Motor neuron (in vitro differentiated cells): Measurements from ENCODE around the gene XRCC1. TPM values are rescaled to one million over a fixed set of nuclear protein-coding genes. Genes with fewer than 3 reads are reported as not detected.
A peak's percentile ranks its signal among the peaks of the same experiment; 100 is the strongest.
"Not testable (repeated sequence)": the region's sequence is repeated elsewhere in the genome, so short reads cannot be mapped to it uniquely, and the experiment has no call there.

Experiments used
- ATAC-seq, 8 experiments: fragments of 200-7000 bp; cut with Tn5 transposase; replicated peaks in 6 of 8; 2 replicates each; pipeline ENCODE4 v1.8.0; 2021; ENCODE audit warnings: mild to moderate bottlenecking in 8 of 8, moderate library complexity in 8 of 8
- H3K27ac ChIP-seq, 2 donors: fragments of 250-450 bp; sonication (Bioruptor Pico); 2 replicates each; pipeline ENCODE4 v1.9.0; 2021; ENCODE audit warnings: antibody characterized with exemption in 2 of 2, mild to moderate bottlenecking in 2 of 2, moderate library complexity in 1 of 2
- H3K4me1 ChIP-seq, 2 donors: fragments of 250-450 bp; sonication (Bioruptor Pico); replicated peaks in 1 of 2; 2 replicates each; pipeline ENCODE4 v1.6.1; 2021; ENCODE audit warnings: antibody characterized with exemption in 2 of 2, mild to moderate bottlenecking in 2 of 2, moderate library complexity in 1 of 2
- H3K4me3 ChIP-seq, 5 donors: fragments of 250-450 bp; sonication (Bioruptor Pico); 2 replicates each; pipeline ENCODE4 v1.9.0; 2021; ENCODE audit warnings: antibody characterized with exemption in 5 of 5, mild to moderate bottlenecking in 5 of 5, moderate library complexity in 4 of 5
- WGBS, 10 experiments: fragments of 450-650 bp; shearing (Covaris generic); methylation state at CpG; one replicate each; pipeline ENCODE4 v1.0.0; 2022; 5-methylcytosine and 5-hydroxymethylcytosine counted together
- in situ Hi-C, 9 experiments: fragments of 400-800 bp; cut with MboI; loops; one replicate each; pipeline ENCODE4 v1.15.0; 2021; ENCODE audit warnings: low sequenced_read_pairs in 9 of 9, low pct_unique_long_range_greater_than_20kb in 2 of 9; ENCODE audit not compliant: unreplicated experiment in 9 of 9
- total RNA-seq, 8 experiments: library from RNA; unstranded; fragments of 300-600 nt; gene quantifications; 2 replicates each; pipeline versions ENCODE4 v1.2.3 to v1.2.4, GENCODE V29; 2022

Gene XRCC1
- total RNA-seq, 8 experiments from 2014 or later = 7.2 to 62.1 (median 30.1) TPM

DNA sequence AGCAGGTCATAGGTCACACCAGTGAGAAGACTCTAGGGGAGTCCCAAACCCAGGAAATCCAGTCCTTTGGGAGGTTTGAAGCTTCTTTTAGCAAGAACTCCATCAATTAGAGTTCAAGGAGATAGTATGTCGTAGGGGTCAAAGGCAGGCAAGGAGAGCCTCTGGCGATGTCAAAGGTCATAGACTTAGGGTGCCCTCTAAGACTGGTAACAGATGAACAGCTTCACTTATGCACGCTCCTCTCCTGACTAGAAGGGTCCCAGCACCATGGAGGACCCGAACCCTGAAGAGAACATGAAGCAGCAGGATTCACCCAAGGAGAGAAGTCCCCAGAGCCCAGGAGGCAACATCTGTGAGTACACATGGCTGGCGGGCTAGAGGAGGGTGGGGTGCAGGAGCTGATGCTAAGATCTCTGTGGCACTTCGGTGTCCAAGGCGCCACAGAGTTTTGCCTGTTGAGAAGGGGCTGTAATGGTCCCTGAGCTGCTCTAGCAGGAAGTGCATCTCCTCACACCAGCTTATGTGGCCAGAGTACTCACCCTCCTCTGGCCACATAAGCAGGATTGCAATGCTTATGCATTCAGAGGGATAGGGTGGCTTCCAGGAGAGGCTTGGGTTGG is 21.6 kb upstream of the XRCC1 start:
- H3K4me1 ChIP-seq = peaks cover 12 to 16% of the 10 kb centered on the region in 2 donors
- ATAC-seq = no peak
- in situ Hi-C loops = no loop called here
- peak overlapping the region; percentile 35 to 47 (median 43) for H3K4me3 ChIP-seq
- WGBS, 10 experiments = 0 to 8% (median 0%) methylated on average over 2 to 5 of the region's 7 CpGs; no CpG with 5 or more reads in 6 of the 10 experiments
- peak overlapping the region; percentile 98 to 100 for H3K27ac ChIP-seq

DNA sequence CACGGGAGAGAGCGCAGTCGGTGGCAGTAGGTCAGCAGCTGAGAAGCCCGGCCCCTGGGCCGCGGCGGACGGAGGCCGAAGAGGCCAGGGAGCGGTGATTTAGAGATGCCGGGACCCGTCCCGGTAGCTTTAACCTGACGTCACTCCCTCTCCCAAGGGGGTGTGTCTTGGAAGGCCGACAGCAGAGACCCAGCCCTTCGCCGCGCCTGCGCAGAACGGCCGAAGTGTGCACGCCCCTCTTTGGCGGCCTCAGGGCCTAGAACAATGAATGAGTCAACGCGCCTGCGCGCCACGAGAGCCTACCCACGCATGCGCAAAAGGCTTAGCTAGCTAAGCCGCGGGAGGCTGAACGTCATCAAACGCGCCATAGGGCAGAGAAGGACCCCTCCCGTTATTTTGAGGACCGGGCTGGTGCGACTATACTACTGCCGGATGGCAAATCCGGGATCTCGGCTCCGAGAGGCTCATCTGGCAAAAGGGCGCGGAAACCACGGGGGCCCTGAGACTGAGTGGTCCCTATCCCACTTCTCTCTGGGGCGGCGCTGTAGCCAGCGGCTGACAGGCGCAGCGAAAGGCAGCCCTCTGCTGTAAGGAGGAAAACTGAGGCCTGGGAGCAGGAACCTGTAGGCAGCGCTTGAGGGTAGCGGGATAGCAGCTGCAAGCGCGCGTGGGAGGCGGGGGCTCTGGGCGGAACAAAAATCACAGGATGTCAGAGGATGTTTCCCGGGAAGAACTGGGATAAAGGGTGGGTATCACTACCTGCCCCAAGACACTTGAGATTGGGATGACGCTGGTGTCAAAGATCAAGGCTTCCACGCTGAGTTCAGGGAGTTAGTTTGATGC is 20.9 kb upstream of the XRCC1 start, which contains the start of the genes IRGQ and ZNF576:
TSS of gene IRGQ (minus strand) at position 136 of the 843 bp plus-strand sequence. CDS start 796 bp downstream, outside the sequence.
TSS of gene ZNF576 (plus strand) at position 597 of the 843 bp plus-strand sequence. CDS start 514 bp downstream, outside the sequence.
- Histone ChIP-seq H3K4me3 (peak within 1 kb of the TSS; percentile 47 to 65 (median 61)), H3K4me1 (peaks cover 12 to 16% of the 10 kb centered on the region in 2 donors), H3K27ac (peak within 1 kb of the TSS; percentile 98 to 100)
- 0 to 4% (median 0%) methylated on average over 1 to 16 of the region's 60 CpGs; no CpG with 5 or more reads in 2 of the 10 experiments for WGBS, 10 experiments
- peak; percentile 71 to 92 (median 88) for ATAC-seq
- in situ Hi-C loops = no loop called here

DNA sequence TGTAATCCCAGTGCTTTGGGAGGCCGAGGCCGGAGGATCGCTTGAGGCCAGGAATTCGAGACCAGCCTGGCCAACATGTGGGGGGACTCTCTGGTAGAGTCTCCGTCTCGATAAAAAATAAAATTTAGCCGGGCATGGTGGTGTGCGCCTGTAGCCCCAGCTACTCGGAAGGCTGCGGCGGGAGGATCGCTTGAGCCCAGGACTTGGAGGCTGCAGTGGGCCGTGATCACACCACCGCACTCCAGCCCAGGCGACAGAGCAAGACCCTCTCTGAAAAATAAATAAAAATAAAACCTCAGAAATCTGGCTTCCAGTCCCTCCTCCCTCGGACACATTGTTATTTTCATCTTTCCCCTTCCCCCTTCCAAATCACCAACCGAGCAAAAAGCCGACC is 20.3 kb upstream of the XRCC1 start:
- 0 to 20% (median 3%) methylated on average over 1 to 16 of the region's 18 CpGs; no CpG with 5 or more reads in 2 of the 10 experiments for WGBS, 10 experiments
- peak overlapping the region; percentile 47 to 65 (median 61) for H3K4me3 ChIP-seq
- H3K4me1 ChIP-seq = peaks cover 12 to 16% of the 10 kb centered on the region in 2 donors
- ATAC-seq = peak; percentile 9 to 28 (median 23)
- in situ Hi-C loops = no loop called here
- H3K27ac ChIP-seq = peak overlapping the region; percentile 82 to 83

DNA sequence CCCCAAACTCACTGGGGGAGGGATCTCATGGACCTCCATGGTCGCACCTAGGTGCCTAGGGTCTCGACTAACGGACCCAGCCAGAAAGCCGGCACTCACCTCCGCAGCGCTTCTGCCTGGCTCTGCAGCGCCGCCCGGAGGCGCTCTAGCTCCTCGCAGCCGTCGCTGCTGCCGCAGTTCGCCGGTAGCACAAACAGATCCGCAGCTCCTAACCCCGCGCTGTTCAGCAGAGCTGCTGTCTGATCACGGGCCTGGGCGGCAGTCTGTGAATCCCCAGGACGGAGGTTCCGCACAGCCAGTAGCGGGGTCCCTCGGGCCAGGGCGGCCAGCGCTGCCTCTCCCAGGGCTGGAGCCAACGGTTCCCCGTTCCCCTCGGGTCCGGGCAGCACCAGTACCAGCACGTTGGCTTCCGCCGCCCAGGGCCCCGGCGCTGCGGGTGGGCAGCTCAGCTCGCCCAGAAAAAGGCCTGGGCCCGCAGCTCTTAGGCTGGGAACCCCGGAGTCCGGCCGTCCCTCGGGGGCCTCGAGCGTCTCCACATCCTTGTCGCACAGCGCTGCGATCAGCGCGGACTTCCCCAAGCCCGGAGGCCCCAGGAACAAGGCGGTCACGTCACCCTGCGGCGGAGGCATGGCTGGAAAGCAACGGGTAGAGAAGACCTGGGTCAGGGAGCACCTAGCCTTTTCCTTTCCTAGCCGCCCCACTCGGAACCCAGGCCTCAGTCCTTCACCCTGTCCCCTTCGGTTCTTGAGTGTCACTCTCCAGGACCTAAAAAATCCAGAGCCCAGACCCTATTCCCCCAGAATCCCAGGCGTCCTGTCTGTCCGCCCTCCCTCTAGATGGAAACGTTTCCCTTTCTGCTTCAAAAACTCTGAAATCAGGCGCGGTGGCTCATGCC is 19.6 kb upstream of the XRCC1 start:
- WGBS, 10 experiments = 0 to 10% (median 0%) methylated on average over 1 to 10 of the region's 64 CpGs; no CpG with 5 or more reads in 2 of the 10 experiments
- ATAC-seq = peak in 5 of 8 experiments; percentile 5 to 39 (median 21)
- H3K27ac ChIP-seq = peak overlapping the region; percentile 82 to 83
- peaks cover 12 to 16% of the 10 kb centered on the region in 2 donors for H3K4me1 ChIP-seq
- in situ Hi-C loops = no loop called here
- H3K4me3 ChIP-seq = peak overlapping the region; percentile 47 to 65 (median 61)

DNA sequence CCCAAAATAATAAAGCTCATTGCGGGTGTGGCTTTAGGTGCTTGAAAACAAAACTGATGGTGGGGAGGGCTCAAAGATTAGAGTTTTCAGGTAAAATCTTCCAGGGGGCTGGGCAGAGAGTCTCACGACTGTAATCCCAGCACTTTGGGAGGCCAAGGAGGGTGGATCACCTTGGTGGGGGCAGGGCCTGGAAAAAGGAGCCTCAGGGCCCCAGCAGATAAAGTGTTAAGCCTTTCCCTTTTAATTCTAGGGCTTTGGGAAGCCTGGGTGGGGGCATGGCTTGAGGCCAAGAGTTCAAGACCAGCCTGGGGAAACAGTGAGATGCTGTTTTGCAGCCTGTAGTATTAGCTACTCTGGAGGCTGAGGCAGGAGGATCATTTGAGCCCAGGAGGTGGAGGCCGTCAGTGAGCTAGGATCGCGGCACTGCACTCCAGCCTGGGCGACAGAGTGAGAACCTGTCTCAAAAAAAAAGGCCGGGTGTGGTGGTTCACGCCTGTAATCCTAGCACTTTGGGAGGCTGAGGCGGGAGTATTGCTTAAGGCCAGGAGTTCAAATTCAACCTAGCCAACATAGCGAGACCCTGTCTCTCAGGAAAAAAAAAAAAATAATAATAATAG is 18.9 kb upstream of the XRCC1 start:
- in situ Hi-C loops = no loop called here
- Histone ChIP-seq H3K27ac (no peak overlapping the region), H3K4me3 (peak overlapping the region; percentile 47 to 65 (median 61)), H3K4me1 (peaks cover 12 to 16% of the 10 kb centered on the region in 2 donors)
- WGBS, 10 experiments = 60 to 100% (median 98%) methylated on average over 1 to 9 of the region's 10 CpGs; no CpG with 5 or more reads in 4 of the 10 experiments
- no peak for ATAC-seq

DNA sequence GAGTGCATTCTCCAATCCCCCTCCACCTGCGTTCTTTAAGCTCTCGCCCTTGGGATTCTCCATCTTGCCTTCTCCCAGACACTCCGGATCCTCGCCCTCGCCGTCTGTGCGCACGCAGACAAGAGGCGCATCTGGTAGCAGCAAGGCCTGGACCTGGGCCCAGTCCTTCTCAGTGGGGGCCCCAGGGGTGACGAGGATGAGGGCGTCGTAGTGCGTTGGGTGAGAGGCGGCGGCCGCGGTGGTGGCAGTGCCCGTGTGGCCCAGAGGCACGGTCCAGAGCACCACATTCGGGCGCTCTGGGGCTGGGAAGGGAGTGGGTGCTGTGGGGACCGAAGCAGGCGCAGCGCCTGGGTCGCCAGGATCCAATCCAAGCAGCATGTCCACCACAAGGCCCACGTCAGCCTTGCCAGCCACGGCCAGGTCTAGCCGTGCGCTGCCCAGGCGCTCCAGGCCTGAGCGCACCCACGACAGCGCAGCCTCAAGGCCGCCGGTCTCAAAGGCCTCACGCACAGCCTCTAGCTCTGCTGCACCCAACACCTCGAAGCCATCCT is 17.5 kb upstream of the XRCC1 start:
- 100% methylated on average over 1 to 6 of the region's 37 CpGs; no CpG with 5 or more reads in 5 of the 10 experiments for WGBS, 10 experiments
- ATAC-seq = no peak
- H3K27ac ChIP-seq = no peak overlapping the region
- H3K4me3 ChIP-seq = no peak overlapping the region
- in situ Hi-C loops = no loop called here
- peaks cover 12 to 16% of the 10 kb centered on the region in 2 donors for H3K4me1 ChIP-seq

DNA sequence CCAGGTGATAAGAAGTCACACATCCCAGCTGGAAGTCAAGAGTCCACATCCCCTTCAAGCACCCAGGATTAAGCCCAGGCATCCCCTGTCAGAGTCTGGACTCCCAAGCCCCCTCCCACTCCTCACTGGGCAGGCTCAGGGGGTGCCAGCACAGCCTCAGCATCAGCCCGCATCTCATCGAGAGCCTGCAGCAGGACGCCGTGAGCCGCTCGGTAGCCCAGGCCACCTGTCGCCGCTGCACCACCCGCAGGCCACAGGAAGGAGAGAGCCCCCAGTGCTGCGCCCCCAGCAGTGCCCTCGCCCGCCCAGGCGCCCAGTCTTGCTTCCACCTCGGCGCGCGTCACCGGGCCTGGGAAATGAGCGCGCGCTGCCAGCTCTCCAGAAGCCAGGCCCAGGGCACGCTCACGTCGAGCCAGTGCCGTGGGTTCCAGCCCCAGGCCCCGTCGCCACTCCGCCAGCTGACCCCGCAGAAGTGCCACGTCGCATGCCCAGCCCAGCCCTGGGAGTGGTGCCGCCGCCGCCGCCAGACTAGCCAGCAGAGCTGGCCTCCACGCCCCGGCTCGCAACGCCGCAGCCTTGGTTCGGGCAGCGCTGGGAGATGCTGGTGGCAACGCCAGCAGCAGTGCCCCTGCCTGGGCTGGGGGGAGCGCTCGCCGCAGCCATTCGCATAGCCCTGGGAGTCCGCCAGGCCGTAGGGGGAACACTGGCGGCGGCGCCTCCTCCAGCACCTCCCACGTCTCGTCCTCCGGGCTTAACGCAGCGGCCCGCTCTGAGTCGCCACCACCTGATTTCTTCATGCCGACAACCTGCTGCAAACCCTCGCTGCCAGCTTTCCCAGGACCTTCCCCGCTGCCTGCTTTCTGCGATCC is 16.8 kb upstream of the XRCC1 start:
- 91 to 100% (median 95%) methylated on average over 2 to 12 of the region's 63 CpGs; no CpG with 5 or more reads in 4 of the 10 experiments for WGBS, 10 experiments
- H3K27ac ChIP-seq = no peak overlapping the region

DNA sequence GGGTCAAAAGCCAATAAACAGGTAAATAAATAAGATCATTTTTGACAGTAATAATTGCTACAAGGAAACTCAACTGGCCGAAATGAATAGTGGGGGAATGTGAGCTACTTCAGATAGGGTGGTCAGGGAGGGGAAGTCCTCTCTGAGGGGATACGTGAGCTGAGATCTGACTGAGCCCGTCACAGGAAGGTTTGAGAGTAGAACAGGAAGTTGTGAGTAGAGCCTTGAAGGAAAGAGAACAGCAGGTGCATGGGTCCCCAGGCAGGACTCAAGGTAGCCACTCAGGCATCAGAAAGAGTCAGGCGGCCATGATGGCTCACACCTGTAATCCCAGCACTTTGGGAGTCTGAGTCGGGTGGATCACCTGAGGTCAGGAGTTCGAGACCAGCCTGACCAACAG is 14.4 kb upstream of the XRCC1 start:
- in situ Hi-C loops = no loop called here
- Histone ChIP-seq H3K4me3 (no peak overlapping the region), H3K27ac (no peak overlapping the region), H3K4me1 (peaks cover 9% of the 10 kb centered on the region in 2 donors)
- 50 to 100% (median 90%) methylated on average over 1 to 5 of the region's 6 CpGs for WGBS, 10 experiments
- no peak for ATAC-seq

More for the DNA sequence above, 16.8 kb upstream of the XRCC1 start:
- Histone ChIP-seq H3K4me1 (peaks cover 9% of the 10 kb centered on the region in 2 donors), H3K4me3 (no peak overlapping the region)
- no peak for ATAC-seq
- in situ Hi-C loops = no loop called here

DNA sequence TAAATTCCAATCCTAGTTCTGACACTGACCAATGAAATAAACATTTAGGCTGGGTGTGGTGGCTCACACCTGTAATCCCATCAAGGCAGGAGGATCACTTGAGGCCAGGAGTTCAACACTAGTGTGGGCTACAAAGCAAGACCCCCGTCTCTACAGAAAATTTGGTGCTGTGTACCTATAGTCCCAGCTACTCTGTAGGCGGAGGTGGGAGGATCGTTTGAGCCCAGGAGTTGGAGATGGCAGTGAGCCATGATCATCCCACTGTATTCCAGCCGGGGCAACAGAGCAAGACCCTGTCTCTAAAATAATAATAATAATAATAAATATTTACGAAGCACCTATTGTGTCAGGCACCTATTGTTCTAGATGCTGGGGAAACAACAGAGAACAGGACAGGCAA is 13.9 kb upstream of the XRCC1 start:
- H3K27ac ChIP-seq = no peak overlapping the region
- no peak for ATAC-seq
- 84 to 100% (median 88%) methylated on average over 1 to 5 of the region's 5 CpGs; no CpG with 5 or more reads in 6 of the 10 experiments for WGBS, 10 experiments
- in situ Hi-C loops = no loop called here
- peaks cover 6 to 8% of the 10 kb centered on the region in 2 donors for H3K4me1 ChIP-seq
- H3K4me3 ChIP-seq = no peak overlapping the region

DNA sequence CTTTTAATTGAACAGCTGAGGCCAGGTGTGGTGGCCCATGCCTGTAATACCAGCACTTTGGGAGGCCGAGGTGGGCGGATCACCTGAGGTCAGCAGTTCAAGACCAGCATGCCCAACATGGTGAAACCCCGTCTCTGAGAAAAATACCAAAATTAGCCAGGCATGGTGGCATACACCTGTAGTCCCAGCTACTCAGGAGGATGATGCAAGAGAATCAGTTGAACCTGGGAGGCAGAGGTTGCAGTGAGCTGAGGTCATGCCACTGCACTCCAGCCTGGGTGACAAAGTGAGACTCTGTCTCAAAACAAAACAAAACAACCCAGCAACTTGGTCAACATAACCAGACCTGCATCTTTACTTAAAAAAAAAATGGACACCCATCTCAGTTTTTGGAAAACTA is 11.7 kb upstream of the XRCC1 start:
- in situ Hi-C loops, H3K27ac ChIP-seq, H3K4me1 ChIP-seq, H3K4me3 ChIP-seq, ATAC-seq: not testable (repeated sequence)
- WGBS, 10 experiments = 83 to 100% (median 95%) methylated on average over 1 to 2 of the region's 3 CpGs; no CpG with 5 or more reads in 4 of the 10 experiments

DNA sequence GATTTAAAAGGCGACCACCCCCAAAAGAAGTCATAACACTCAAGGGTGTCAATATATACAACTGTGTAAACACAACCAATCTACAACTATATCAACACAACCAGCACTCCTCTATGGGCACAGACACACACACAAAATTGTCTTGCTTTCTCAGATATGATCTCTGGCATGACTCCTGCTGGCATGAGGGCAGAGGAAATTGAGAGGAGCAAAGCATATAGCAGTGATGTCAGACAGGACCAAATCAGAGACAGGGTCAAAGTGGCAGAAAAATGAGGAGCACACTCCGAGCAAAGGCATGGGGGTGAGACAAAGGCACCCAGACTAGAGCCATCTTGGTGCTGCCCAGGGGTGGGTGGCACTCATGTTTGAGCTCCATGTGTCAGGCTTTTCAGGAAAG is 11.0 kb upstream of the XRCC1 start:
- in situ Hi-C loops = no loop called here
- Histone ChIP-seq H3K27ac (no peak overlapping the region), H3K4me1 (no peaks in the 10 kb centered on the region), H3K4me3 (no peak overlapping the region)
- 60 to 100% (median 92%) methylated on average over 1 to 2 of the region's 2 CpGs; no CpG with 5 or more reads in 5 of the 10 experiments for WGBS, 10 experiments
- no peak for ATAC-seq
